T-cell (primary cell): ENCODE results near the gene B4GALT2. TPM values are rescaled to one million over a fixed set of nuclear protein-coding genes. Genes with fewer than 3 reads are reported as not detected.

ENCODE experiments used
- ATAC-seq, 4 experiments: fragments of 200-7000 bp in 3 of 4; fragments of 150-1000 bp in 1 of 4; cut with Tn5 transposase; replicated peaks in 1 of 4; 1 replicate in 3 of 4; 2 replicates in 1 of 4; pipeline ENCODE4 v1.10.0; 2021; ENCODE audit warnings: moderate library complexity in 3 of 4, mild to moderate bottlenecking in 2 of 4, moderate number of reproducible peaks in 1 of 4
- CTCF ChIA-PET, 2 donors: fragments of 300-600 bp; sonication (Branson Sonifier 250); formaldehyde crosslinking; loops; one replicate each; lab custom pipeline; 2022; ENCODE audit warnings: antibody characterized with exemption in 2 of 2; lab: Charles Lee
- POLR2A ChIA-PET, 2 donors: fragments of 300-600 bp; sonication (Branson Sonifier 250); formaldehyde crosslinking; loops; one replicate each; lab custom pipeline; 2022; ENCODE audit warnings: antibody characterized with exemption in 2 of 2; lab: Charles Lee
- DNase-seq, 35 experiments: peaks; one replicate each; pipeline versions ENCODE4 v3.0.0 to v3.0.0-alpha.2; 2013 to 2023
- H3K27ac ChIP-seq: one replicate; pipeline ENCODE4 v1.5.1; 2013; ENCODE audit warnings: low read length
- H3K27me3 ChIP-seq, 2 experiments: replicated peaks in 1 of 2; 1 replicate in 1 of 2; 2 replicates in 1 of 2; pipeline versions ENCODE4 v1.6.1 to v1.7.0; 2013; ENCODE audit warnings: low read length in 1 of 2, mixed read lengths in 1 of 2; ENCODE audit not compliant: control insufficient read depth in 2 of 2, insufficient read depth in 2 of 2; ENCODE audit errors: extremely low read depth in 1 of 2
- H3K36me3 ChIP-seq, 2 donors: 1 replicate in 1 of 2; 2 replicates in 1 of 2; pipeline versions ENCODE4 v1.6.1 to v1.7.0; 2013; ENCODE audit warnings: low read length in 1 of 2; ENCODE audit not compliant: control insufficient read depth in 2 of 2, insufficient read depth in 1 of 2; ENCODE audit errors: extremely low read depth in 1 of 2
- H3K4me1 ChIP-seq, 2 experiments: 1 replicate in 1 of 2; 2 replicates in 1 of 2; pipeline versions ENCODE4 v1.6.1 to v1.7.0; 2013; ENCODE audit warnings: low read length in 2 of 2, mixed read lengths in 1 of 2; ENCODE audit not compliant: insufficient read depth in 2 of 2, control insufficient read depth in 1 of 2; ENCODE audit errors: extremely low read depth in 1 of 2
- H3K4me3 ChIP-seq, 2 donors: 1 replicate in 1 of 2; 2 replicates in 1 of 2; pipeline versions ENCODE4 v1.5.1 to v1.7.0; 2013; ENCODE audit warnings: mild to moderate bottlenecking in 2 of 2, low read length in 1 of 2, moderate library complexity in 1 of 2; ENCODE audit not compliant: control insufficient read depth in 1 of 2; ENCODE audit errors: extremely low read depth in 1 of 2
- H3K9me3 ChIP-seq: 2 replicates; pipeline ENCODE4 v1.7.0; 2013
- H3K27ac Mint-ChIP-seq, 2 donors: one replicate each; pipeline ENCODE4 v1.8.0; 2020 to 2021; ENCODE audit warnings: mild to moderate bottlenecking in 2 of 2, mixed read lengths in 2 of 2
- H3K27me3 Mint-ChIP-seq, 2 donors: one replicate each; pipeline ENCODE4 v1.8.0; 2021 to 2022; ENCODE audit warnings: mixed read lengths in 2 of 2
- H3K36me3 Mint-ChIP-seq: one replicate; pipeline ENCODE4 v1.8.0; 2021; ENCODE audit warnings: mixed read lengths
- H3K4me1 Mint-ChIP-seq, 3 donors: one replicate each; pipeline ENCODE4 v1.8.0; 2020 to 2022; ENCODE audit warnings: mixed read lengths in 3 of 3, mild to moderate bottlenecking in 1 of 3
- H3K4me3 Mint-ChIP-seq, 3 donors: one replicate each; pipeline ENCODE4 v1.8.0; 2020 to 2022; ENCODE audit warnings: mild to moderate bottlenecking in 3 of 3, mixed read lengths in 3 of 3, moderate library complexity in 3 of 3
- H3K9me3 Mint-ChIP-seq, 3 donors: one replicate each; pipeline ENCODE4 v1.8.0; 2020 to 2022; ENCODE audit warnings: mixed read lengths in 3 of 3
- WGBS: methylation state at CpG from one replicate; pipeline ENCODE4 v1.1.5; 2013; ENCODE audit warnings: missing lambda C conversion rate; ENCODE audit not compliant: insufficient coverage; 5-methylcytosine and 5-hydroxymethylcytosine counted together
- total RNA-seq, 35 experiments: library from RNA in 6 of 35; stranded (reverse) in 6 of 35; fragments of 120-200 nt in 1 of 35; gene quantifications; one replicate each; pipeline versions ENCODE4 v1.2.1 to v1.2.4 and lab custom pipeline; 2013 to 2026

Gene B4GALT2
- total RNA-seq, 5 donors from 2014 or later (not counting 1 experiment from before 2014, with no cell fraction given) = 1.2 to 5.3 (median 3.1) TPM

GRCh38 chr1:43933386-43934100 lies 45.5 kb upstream of the B4GALT2 start, which contains the start of gene ARTN:
Gene ARTN, plus strand, starts transcription at chr1:43933801. Its CDS starts 1,856 bp downstream, at chr1:43935657.
- H3K27me3 Mint-ChIP-seq = peaks cover 22 to 34% of the 10 kb centered on the region in 2 donors
- CTCF ChIA-PET = interaction anchor here (2.4 to 4.1 kb wide), 3 partner anchors 12 to 170 kb away, joined by 12 to 59 read pairs (median 17); no protein-coding TSS in a partner anchor
- H3K4me3 Mint-ChIP-seq = peak within 1 kb of the TSS in 1 of 3 donors; percentile 65
- H3K9me3 ChIP-seq = no peaks in the 10 kb centered on the region
- POLR2A ChIA-PET = no interaction called here
- peaks cover 18 to 25% (median 23%) of the 10 kb centered on the region in 3 donors for H3K4me1 Mint-ChIP-seq
- H3K27me3 ChIP-seq = peaks cover 3 to 51% of the 10 kb centered on the region in 2 experiments
- H3K36me3 ChIP-seq = no peaks in the 10 kb centered on the region
- 18% methylated on average over 33 of the region's 42 CpGs for WGBS
- H3K9me3 Mint-ChIP-seq = no peaks in the 10 kb centered on the region
- no peak within 1 kb of the TSS for H3K27ac ChIP-seq
- no peak within 1 kb of the TSS for H3K27ac Mint-ChIP-seq
- peak in 1 of 4 experiments; percentile 27 for ATAC-seq
- peak within 1 kb of the TSS in 1 of 2 donors; percentile 45 for H3K4me3 ChIP-seq
- DNase-seq = no peak
- peaks cover 0 to 32% of the 10 kb centered on the region in 2 experiments for H3K4me1 ChIP-seq
- H3K36me3 Mint-ChIP-seq = peaks cover 9% of the 10 kb centered on the region

GRCh38 chr1:43934101-43934985 lies 44.7 kb upstream of the B4GALT2 start:
- peaks cover 18 to 25% (median 23%) of the 10 kb centered on the region in 3 donors for H3K4me1 Mint-ChIP-seq
- H3K9me3 Mint-ChIP-seq = no peaks in the 10 kb centered on the region
- peaks cover 22 to 34% of the 10 kb centered on the region in 2 donors for H3K27me3 Mint-ChIP-seq
- peak in 25 of 35 experiments; percentile 9 to 65 (median 39) for DNase-seq
- CTCF ChIA-PET = interaction anchor here (0.5 to 4.1 kb wide), 15 partner anchors 8 to 731 kb away, joined by 3 to 59 read pairs (median 3); partner anchors contain the start of gene KDM4A (in 1 of the 2)
- peaks cover 0 to 32% of the 10 kb centered on the region in 2 experiments for H3K4me1 ChIP-seq
- no peaks in the 10 kb centered on the region for H3K36me3 ChIP-seq
- ATAC-seq = peak; percentile 38 to 72 (median 44)
- H3K9me3 ChIP-seq = no peaks in the 10 kb centered on the region
- H3K4me3 ChIP-seq = no peak overlapping the region
- POLR2A ChIA-PET = no interaction called here
- H3K4me3 Mint-ChIP-seq = peak overlapping the region in 1 of 3 donors; percentile 65
- WGBS = 41% methylated on average over 11 of the region's 13 CpGs
- peaks cover 3 to 51% of the 10 kb centered on the region in 2 experiments for H3K27me3 ChIP-seq
- H3K36me3 Mint-ChIP-seq = peaks cover 9% of the 10 kb centered on the region
- no peak overlapping the region for H3K27ac Mint-ChIP-seq
- no peak overlapping the region for H3K27ac ChIP-seq

GRCh38 chr1:43934986-43935324 lies 44.1 kb upstream of the B4GALT2 start:
- Histone ChIP-seq H3K27ac (no peak overlapping the region), H3K36me3 (no peaks in the 10 kb centered on the region), H3K27me3 (peaks cover 3 to 51% of the 10 kb centered on the region in 2 experiments), H3K9me3 (no peaks in the 10 kb centered on the region), H3K4me3 (no peak overlapping the region), H3K4me1 (peaks cover 0 to 32% of the 10 kb centered on the region in 2 experiments)
- Mint-ChIP-seq H3K9me3 (no peaks in the 10 kb centered on the region), H3K27ac (no peak overlapping the region), H3K27me3 (peaks cover 22 to 34% of the 10 kb centered on the region in 2 donors), H3K4me1 (peaks cover 18 to 25% (median 23%) of the 10 kb centered on the region in 3 donors), H3K36me3 (peaks cover 5% of the 10 kb centered on the region), H3K4me3 (peak overlapping the region in 1 of 3 donors; percentile 65)
- ATAC-seq (no peak), DNase-seq (no peak)
- POLR2A ChIA-PET = no interaction called here
- WGBS = 56% methylated on average over 4 of the region's 5 CpGs
- CTCF ChIA-PET = interaction anchor here (0.5 to 4.1 kb wide), 14 partner anchors 8 to 732 kb away, joined by 3 to 59 read pairs (median 4); partner anchors contain the start of gene KDM4A (in 1 of the 2)

- Histone ChIP-seq H3K27ac (no peak overlapping the region), H3K4me3 (peak overlapping the region in 1 of 2 donors; percentile 52), H3K9me3 (no peaks in the 10 kb centered on the region), H3K36me3 (no peaks in the 10 kb centered on the region), H3K4me1 (peaks cover 0 to 32% of the 10 kb centered on the region in 2 experiments), H3K27me3 (peaks cover 3 to 51% of the 10 kb centered on the region in 2 experiments)
- Mint-ChIP-seq H3K4me1 (peaks cover 18 to 25% (median 23%) of the 10 kb centered on the region in 3 donors), H3K27ac (no peak overlapping the region), H3K36me3 (peaks cover 5% of the 10 kb centered on the region), H3K27me3 (peaks cover 22 to 34% of the 10 kb centered on the region in 2 donors), H3K4me3 (peak overlapping the region in 1 of 3 donors; percentile 49), H3K9me3 (no peaks in the 10 kb centered on the region)
- DNase-seq (no peak), ATAC-seq (no peak)
- WGBS = 5% methylated on average over 41 of the region's 48 CpGs
- CTCF ChIA-PET = interaction anchor here (0.9 to 4.1 kb wide), 6 partner anchors 9 to 481 kb away, joined by 3 to 59 read pairs (median 8); no protein-coding TSS in a partner anchor
- POLR2A ChIA-PET = no interaction called here
Observed at GRCh38 chr1:43935711-43936427, 43.1 kb upstream of the B4GALT2 start.

- ChIA-PET POLR2A (no interaction called here), CTCF (interaction anchor here (2.4 to 2.8 kb wide), 2 partner anchors 9 to 173 kb away, joined by 12 to 17 read pairs; no protein-coding TSS in a partner anchor)
- DNase-seq = peak in 2 of 35 experiments; percentile 26 to 32
Observed at GRCh38 chr1:43936431-43937151, 42.4 kb upstream of the B4GALT2 start.

More at GRCh38 chr1:43936431-43937151, 42.4 kb upstream of the B4GALT2 start:
- WGBS = 14% methylated on average over 54 of the region's 56 CpGs
- Mint-ChIP-seq H3K4me3 (peak overlapping the region; percentile 13 to 67 (median 17)), H3K36me3 (peaks cover 3% of the 10 kb centered on the region), H3K27ac (no peak overlapping the region), H3K9me3 (no peaks in the 10 kb centered on the region), H3K27me3 (peaks cover 22 to 34% of the 10 kb centered on the region in 2 donors), H3K4me1 (peaks cover 18 to 25% (median 23%) of the 10 kb centered on the region in 3 donors)
- peak overlapping the region in 1 of 2 donors; percentile 58 for H3K4me3 ChIP-seq
- H3K27ac ChIP-seq = no peak overlapping the region
- H3K4me1 ChIP-seq = peaks cover 0 to 32% of the 10 kb centered on the region in 2 experiments
- no peaks in the 10 kb centered on the region for H3K36me3 ChIP-seq
- peaks cover 3 to 51% of the 10 kb centered on the region in 2 experiments for H3K27me3 ChIP-seq
- H3K9me3 ChIP-seq = no peaks in the 10 kb centered on the region
- peak in 3 of 4 experiments; percentile 38 to 56 (median 50) for ATAC-seq
